K562 (cell line): ENCODE measurements around the gene SERPIND1. TPM values are rescaled to one million over a fixed set of nuclear protein-coding genes. Genes with fewer than 3 reads are reported as not detected.

Experiments used
- ATAC-seq: fragments of 200-7000 bp; cut with Tn5 transposase; 3 replicates; pipeline ENCODE4 v1.9.1; 2020; ENCODE audit warnings: moderate library complexity
- BruUV-seq: library from RNA; stranded (reverse); fragments of 400-500 nt; replicated peaks from 2 replicates; lab custom pipeline; 2021; lab: Mats Ljungman, UMichigan
- CTCF ChIA-PET: fragments of 300-600 bp; formaldehyde crosslinking; extraction: SDS; loops from one replicate; lab custom pipeline; 2021; ENCODE audit warnings: low intra/inter-chr PET ratio; lab: Yijun Ruan, JAX
- POLR2A ChIA-PET: fragments of 300-600, 350-650 bp; sonication (Branson Sonifier 250); formaldehyde crosslinking; extraction: SDS; loops from one replicate; lab custom pipeline; 2021; ENCODE audit warnings: antibody characterized with exemption, inconsistent platforms; lab: Yijun Ruan, JAX
- DNase-seq, 4 experiments: peaks; one replicate each; pipeline versions ENCODE4 v3.0.0 to v3.0.0-alpha.2; 2011 to 2018; ENCODE audit warnings: low spot score in 3 of 4, mixed read lengths in 3 of 4; ENCODE audit errors: extremely low read depth in 1 of 4
- FAIRE-seq: peaks from 2 replicates; lab custom pipeline; 2011; peaks lifted over from hg19 to GRCh38; lab: Jason Lieb, UNC
- H2AFZ ChIP-seq: 2 replicates; pipeline ENCODE4 v1.6.0; 2011; ENCODE audit warnings: low read depth, low read length, control low read depth, inconsistent platforms
- H3K27ac ChIP-seq: fragments of 200-600 bp; 3 replicates; pipeline ENCODE4 v1.8.0; 2011; ENCODE audit warnings: low read depth, mild to moderate bottlenecking, control low read depth, inconsistent platforms, low read length, moderate library complexity, mixed read lengths; ENCODE audit errors: extremely low read depth
- H3K27me3 ChIP-seq, 2 experiments: fragments of 300-600 bp in 1 of 2; 2 replicates in 1 of 2; 3 replicates in 1 of 2; pipeline versions ENCODE4 v1.6.0 to v1.8.0; 2011; ENCODE audit warnings: inconsistent platforms in 2 of 2, low read length in 2 of 2, mild to moderate bottlenecking in 1 of 2, mixed read lengths in 1 of 2, moderate library complexity in 1 of 2; ENCODE audit not compliant: control insufficient read depth in 2 of 2, insufficient read depth in 2 of 2
- H3K36me3 ChIP-seq: fragments of 300-600 bp; 3 replicates; pipeline ENCODE4 v1.8.0; 2011; ENCODE audit warnings: mild to moderate bottlenecking, low read length, inconsistent platforms; ENCODE audit not compliant: control insufficient read depth, insufficient read depth
- H3K4me1 ChIP-seq, 2 experiments: fragments of 200-600 bp in 1 of 2; replicated peaks in 1 of 2; 2 replicates in 1 of 2; 3 replicates in 1 of 2; pipeline versions ENCODE4 v1.5.1 to v1.8.0; 2011; ENCODE audit warnings: inconsistent platforms in 2 of 2, low read length in 2 of 2, mild to moderate bottlenecking in 1 of 2, mixed read lengths in 1 of 2, moderate library complexity in 1 of 2; ENCODE audit not compliant: control insufficient read depth in 2 of 2, insufficient read depth in 2 of 2
- H3K4me2 ChIP-seq: 2 replicates; pipeline ENCODE4 v1.6.1; 2011; ENCODE audit warnings: low read length, control low read depth, inconsistent platforms, mixed read lengths; ENCODE audit not compliant: insufficient read depth
- H3K4me3 ChIP-seq: fragments of 200-600 bp; sonication (generic), shearing (Covaris generic); 2 replicates; pipeline ENCODE4 v1.5.1; 2016; ENCODE audit warnings: control low read depth, inconsistent platforms
- H3K79me2 ChIP-seq: fragments of 200-600 bp; 3 replicates; pipeline ENCODE4 v1.8.0; 2011; ENCODE audit warnings: low read length, inconsistent platforms; ENCODE audit not compliant: control insufficient read depth, insufficient read depth
- H3K9ac ChIP-seq, 2 experiments: 2 replicates each; pipeline versions ENCODE4 v1.6.0 to v1.6.1; 2011; ENCODE audit warnings: low read depth in 2 of 2, low read length in 2 of 2, control low read depth in 1 of 2, inconsistent platforms in 1 of 2, mild to moderate bottlenecking in 1 of 2, mixed read lengths in 1 of 2; ENCODE audit not compliant: insufficient read depth in 1 of 2
- H3K9me1 ChIP-seq: one replicate; pipeline ENCODE4 v1.6.0; 2011; ENCODE audit warnings: inconsistent platforms, mild to moderate bottlenecking, low read length, moderate library complexity; ENCODE audit not compliant: control insufficient read depth, insufficient read depth
- H3K9me3 ChIP-seq: replicated peaks from 2 replicates; pipeline ENCODE4 v1.5.1; 2011; ENCODE audit warnings: low read depth, low read length, inconsistent platforms; ENCODE audit not compliant: control insufficient read depth, insufficient read depth
- H4K20me1 ChIP-seq: replicated peaks from 2 replicates; pipeline ENCODE4 v1.6.1; 2011; ENCODE audit warnings: low read length, inconsistent platforms, mixed read lengths; ENCODE audit not compliant: control insufficient read depth, insufficient read depth
- NR2C2 ChIP-seq, 2 experiments: fragments of 200-800 bp in 1 of 2; sonication (Bioruptor generic) in 1 of 2; sonication (generic) in 1 of 2; formaldehyde crosslinking in 1 of 2; IDR thresholded peaks; 2 replicates each; pipeline versions ENCODE4 v1.6.1 to v1.8.0; 2016 to 2022; ENCODE audit warnings: mild to moderate bottlenecking in 1 of 2, missing compliant biosample characterization in 1 of 2, missing genetic modification characterization in 1 of 2, missing genetic modification reagents in 1 of 2
- PPARD ChIP-seq: fragments of 250-450 bp; sonication (Bioruptor Pico); IDR thresholded peaks from 2 replicates; pipeline ENCODE4 v1.8.0; 2022; ENCODE audit warnings: inconsistent platforms, mild to moderate bottlenecking, moderate library complexity
- ZNF134 ChIP-seq: fragments of 250-450 bp; sonication (Bioruptor Pico); conservative IDR thresholded peaks from 2 replicates; pipeline ENCODE4 v1.4.0; 2020
- ZNF282 ChIP-seq: sonication (generic); formaldehyde crosslinking; IDR thresholded peaks from 2 replicates; pipeline ENCODE4 v1.8.1; 2023; ENCODE audit warnings: missing genetic modification reagents
- WGBS: fragments of 100-300 bp; shearing (Covaris generic); methylation state at CpG from one replicate; pipeline ENCODE4 v1.1.6; 2016; ENCODE audit warnings: low coverage, mixed read lengths; ENCODE audit not compliant: insufficient coverage; ENCODE audit errors: missing lambda C conversion rate; 5-methylcytosine and 5-hydroxymethylcytosine counted together
- in situ Hi-C: fragments of 300-500 bp; cut with MboI; formaldehyde crosslinking; loops from 4 replicates; pipeline ENCODE4 v1.15.0; 2018; ENCODE audit warnings: inconsistent platforms, mixed read lengths
- intact Hi-C: fragments of 100-400 bp; cut with micrococcal nuclease; formaldehyde crosslinking; loops from 2 replicates; pipeline ENCODE4 v1.14.2; 2022
- polyA plus RNA-seq, 8 experiments: library from polyadenylated mRNA; depleted of rRNA in 4 of 8; stranded (reverse) in 5 of 8; unstranded in 3 of 8; fragments of >200 nt; fragmentation: Nextera tagmentation in 2 of 8; fragmentation: Illumina TruSeq in 1 of 8; extraction: Ambion mirVana in 2 of 8; extraction: Trizol in 1 of 8; gene quantifications; 2 replicates each; pipeline versions ENCODE4 v1.2.1 to v1.2.3, GENCODE V29; 2011 to 2014; ENCODE audit warnings: inconsistent platforms in 1 of 8, missing spikeins in 1 of 8
- total RNA-seq, 7 experiments: library from RNA; depleted of rRNA in 6 of 7; stranded (reverse); fragments of >200 nt in 6 of 7; fragmentation: Illumina TruSeq in 2 of 7; extraction: Trizol in 2 of 7; gene quantifications; 2 replicates each; pipeline versions ENCODE4 v1.2.1 to v1.2.3, GENCODE V29; 2011 to 2021; ENCODE audit warnings: low replicate concordance in 1 of 7
- TF ChIP-seq, protein P1 (sequence below): fragments of 250-450 bp; sonication (Bioruptor Pico); IDR thresholded peaks from 2 replicates; pipeline ENCODE4 v1.8.0; 2022; ENCODE audit warnings: inconsistent platforms, mild to moderate bottlenecking, moderate library complexity, borderline replicate concordance
- TF ChIP-seq, protein P2 (sequence below): fragments of 250-450 bp; sonication (Bioruptor Pico); IDR thresholded peaks from 2 replicates; pipeline ENCODE4 v1.8.0; 2022; ENCODE audit warnings: moderate library complexity, mild to moderate bottlenecking, inconsistent platforms
- TF ChIP-seq, protein P3 (sequence below), 2 experiments: IDR thresholded peaks; 2 replicates each; pipeline ENCODE4 v1.6.1; 2011; ENCODE audit warnings: borderline replicate concordance in 1 of 2, control low read depth in 1 of 2, low read depth in 1 of 2, low read length in 1 of 2, mild to moderate bottlenecking in 1 of 2, mixed read lengths in 1 of 2, moderate library complexity in 1 of 2; ENCODE audit not compliant: insufficient read depth in 1 of 2, insufficient read length in 1 of 2, poor library complexity in 1 of 2, severe bottlenecking in 1 of 2; ENCODE audit errors: extremely low read depth in 1 of 2

Gene SERPIND1
- total and polyA plus RNA-seq, 9 of the 15 experiments (the other 6 are each of a cell fraction or from before 2014, with no cell fraction given), result 0.04 to 0.11 (median 0.09) TPM; not detected in 6

DNA sequence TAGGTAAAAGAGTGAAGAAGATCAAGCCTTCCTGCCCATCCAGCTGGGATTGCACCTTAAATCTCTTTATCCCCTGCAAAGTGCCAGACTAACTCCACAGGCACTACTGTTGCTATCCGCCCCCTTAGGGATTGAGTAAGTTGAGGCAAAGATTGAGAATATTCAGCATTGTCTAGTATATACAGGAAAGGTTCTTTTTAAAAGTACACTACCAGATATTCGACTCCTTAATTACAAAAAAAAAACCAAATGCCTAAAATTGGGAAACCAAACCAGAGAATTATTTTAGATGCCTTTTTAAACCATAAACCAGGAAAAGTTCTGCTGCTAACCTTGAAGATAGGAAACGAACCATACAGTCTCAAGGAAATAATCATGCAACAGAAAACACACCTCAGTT lies 11.5 kb downstream of the SERPIND1 start:
- BruUV-seq, result no TSS peak
- in situ Hi-C loops, result loop anchor here (25.0 kb wide), 2 partner anchors 352 to 1948 kb away; no protein-coding TSS in a partner anchor
- Histone ChIP-seq H3K4me2 (no peak overlapping the region), H2AFZ (no peak overlapping the region), H3K4me3 (no peak overlapping the region), H3K27ac (no peak overlapping the region), H3K9me3 (no peaks in the 10 kb centered on the region), H3K9ac (no peak overlapping the region), H3K36me3 (peaks cover 45% of the 10 kb centered on the region), H3K27me3 (no peaks in the 10 kb centered on the region), H3K4me1 (peaks cover 0 to 12% of the 10 kb centered on the region in 2 experiments; a peak in 2 of 5 replicates), H4K20me1 (peaks cover 50% of the 10 kb centered on the region), H3K9me1 (peaks cover 7% of the 10 kb centered on the region), H3K79me2 (no peaks in the 10 kb centered on the region)
- WGBS, result 45% methylated on average over 3 of the region's 3 CpGs
- POLR2A ChIA-PET, result interaction anchor here (0.6 to 3.8 kb wide), 5 partner anchors 10 to 98 kb away, joined by 3 to 12 read pairs (median 9); partner anchors contain the start of gene SERPIND1
- intact Hi-C loops, result loop anchor here (2.0 kb wide), 1 partner anchor 83 kb away; no protein-coding TSS in a partner anchor
- TF ChIP-seq PPARD (CRISPR knock-in tag) (0 out of 2 replicates have a peak, but pooled peaks have one; percentile 51), ZNF282 (CRISPR knock-in tag) (no peak), ZNF134 (CRISPR knock-in tag) (no peak), NR2C2 (CRISPR knock-in tag; IDR thresholded peaks at IDR 0.05) (0 out of 2 replicates have a peak, but pooled peaks have one; percentile 38), NR2C2 (tag; IDR thresholded peaks at IDR 0.05) (no peak)
- TF ChIP-seq, protein P1, sequence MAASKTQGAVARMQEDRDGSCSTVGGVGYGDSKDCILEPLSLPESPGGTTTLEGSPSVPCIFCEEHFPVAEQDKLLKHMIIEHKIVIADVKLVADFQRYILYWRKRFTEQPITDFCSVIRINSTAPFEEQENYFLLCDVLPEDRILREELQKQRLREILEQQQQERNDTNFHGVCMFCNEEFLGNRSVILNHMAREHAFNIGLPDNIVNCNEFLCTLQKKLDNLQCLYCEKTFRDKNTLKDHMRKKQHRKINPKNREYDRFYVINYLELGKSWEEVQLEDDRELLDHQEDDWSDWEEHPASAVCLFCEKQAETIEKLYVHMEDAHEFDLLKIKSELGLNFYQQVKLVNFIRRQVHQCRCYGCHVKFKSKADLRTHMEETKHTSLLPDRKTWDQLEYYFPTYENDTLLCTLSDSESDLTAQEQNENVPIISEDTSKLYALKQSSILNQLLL, result 0 out of 2 replicates have a peak, but pooled peaks have one; percentile 64
- TF ChIP-seq, protein P2, sequence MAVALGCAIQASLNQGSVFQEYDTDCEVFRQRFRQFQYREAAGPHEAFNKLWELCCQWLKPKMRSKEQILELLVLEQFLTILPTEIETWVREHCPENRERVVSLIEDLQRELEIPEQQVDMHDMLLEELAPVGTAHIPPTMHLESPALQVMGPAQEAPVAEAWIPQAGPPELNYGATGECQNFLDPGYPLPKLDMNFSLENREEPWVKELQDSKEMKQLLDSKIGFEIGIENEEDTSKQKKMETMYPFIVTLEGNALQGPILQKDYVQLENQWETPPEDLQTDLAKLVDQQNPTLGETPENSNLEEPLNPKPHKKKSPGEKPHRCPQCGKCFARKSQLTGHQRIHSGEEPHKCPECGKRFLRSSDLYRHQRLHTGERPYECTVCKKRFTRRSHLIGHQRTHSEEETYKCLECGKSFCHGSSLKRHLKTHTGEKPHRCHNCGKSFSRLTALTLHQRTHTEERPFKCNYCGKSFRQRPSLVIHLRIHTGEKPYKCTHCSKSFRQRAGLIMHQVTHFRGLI, result 0 out of 2 replicates have a peak, but pooled peaks have one; percentile 30
- TF ChIP-seq, protein P3, sequence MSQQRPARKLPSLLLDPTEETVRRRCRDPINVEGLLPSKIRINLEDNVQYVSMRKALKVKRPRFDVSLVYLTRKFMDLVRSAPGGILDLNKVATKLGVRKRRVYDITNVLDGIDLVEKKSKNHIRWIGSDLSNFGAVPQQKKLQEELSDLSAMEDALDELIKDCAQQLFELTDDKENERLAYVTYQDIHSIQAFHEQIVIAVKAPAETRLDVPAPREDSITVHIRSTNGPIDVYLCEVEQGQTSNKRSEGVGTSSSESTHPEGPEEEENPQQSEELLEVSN (IDR thresholded peaks at IDR 0.05; ENCODE audit: borderline replicate concordance in 1 of 2, extremely low read depth in 1 of 2, insufficient read depth in 1 of 2, insufficient read length in 1 of 2, low read depth in 1 of 2, low read length in 1 of 2, poor library complexity in 1 of 2, severe bottlenecking in 1 of 2), result no peak
- DNase-seq, result no peak
- CTCF ChIA-PET, result interaction anchor here (3.5 kb wide), 1 partner anchor 179 kb away, joined by 22 read pairs; no protein-coding TSS in a partner anchor
- no peak for ATAC-seq
- FAIRE-seq, result no peak
